Trophoblast cell (in vitro differentiated cells and primary cell): ENCODE results near the gene R3HCC1L.

ENCODE experiments used
- DNase-seq, 2 donors: peaks; one replicate each; pipeline ENCODE4 v3.0.0-alpha.2; 2016
- H2AFZ ChIP-seq: 2 replicates; pipeline ENCODE4 v1.6.1; 2013; ENCODE audit warnings: low read length, moderate library complexity, mild to moderate bottlenecking; ENCODE audit not compliant: insufficient read depth, poor library complexity
- H2AK5ac ChIP-seq: 2 replicates; pipeline ENCODE4 v1.6.1; 2013; ENCODE audit warnings: mild to moderate bottlenecking, low read length
- H2BK120ac ChIP-seq: 2 replicates; pipeline ENCODE4 v1.6.1; 2013; ENCODE audit warnings: low read length, mild to moderate bottlenecking, moderate library complexity; ENCODE audit not compliant: insufficient read depth, poor library complexity
- H2BK12ac ChIP-seq: 2 replicates; pipeline ENCODE4 v1.6.1; 2013; ENCODE audit warnings: mild to moderate bottlenecking, low read length, moderate library complexity
- H2BK5ac ChIP-seq: 2 replicates; pipeline ENCODE4 v1.6.1; 2013; ENCODE audit warnings: low read length, low read depth, moderate library complexity, mild to moderate bottlenecking; ENCODE audit not compliant: poor library complexity
- H3K14ac ChIP-seq: 2 replicates; pipeline ENCODE4 v1.6.1; 2013; ENCODE audit warnings: mild to moderate bottlenecking, low read length
- H3K18ac ChIP-seq: 2 replicates; pipeline ENCODE4 v1.6.1; 2013; ENCODE audit warnings: mild to moderate bottlenecking, low read length
- H3K23ac ChIP-seq: 2 replicates; pipeline ENCODE4 v1.6.1; 2013; ENCODE audit warnings: low read length
- H3K27ac ChIP-seq: 2 replicates; pipeline ENCODE4 v1.5.1; 2013; ENCODE audit warnings: low read depth, mild to moderate bottlenecking, inconsistent platforms, low read length, moderate library complexity
- H3K27me3 ChIP-seq: 2 replicates; pipeline ENCODE4 v1.6.1; 2013; ENCODE audit warnings: inconsistent platforms, mild to moderate bottlenecking, low read length, moderate library complexity; ENCODE audit not compliant: insufficient read depth
- H3K36me3 ChIP-seq, 2 experiments: 1 replicate in 1 of 2; 2 replicates in 1 of 2; pipeline ENCODE4 v1.6.1; 2013; ENCODE audit warnings: low read length in 2 of 2, mild to moderate bottlenecking in 2 of 2, moderate library complexity in 1 of 2; ENCODE audit not compliant: insufficient read depth in 2 of 2, control insufficient read depth in 1 of 2
- H3K4ac ChIP-seq: 2 replicates; pipeline ENCODE4 v1.6.1; 2013; ENCODE audit warnings: low read depth, mild to moderate bottlenecking, low read length, moderate library complexity
- H3K4me1 ChIP-seq, 2 experiments: 1 replicate in 1 of 2; 2 replicates in 1 of 2; pipeline ENCODE4 v1.6.1; 2013; ENCODE audit warnings: low read length in 2 of 2, mild to moderate bottlenecking in 2 of 2, moderate library complexity in 1 of 2; ENCODE audit not compliant: insufficient read depth in 2 of 2, control insufficient read depth in 1 of 2
- H3K4me2 ChIP-seq: 2 replicates; pipeline ENCODE4 v1.6.1; 2013; ENCODE audit warnings: inconsistent platforms, mild to moderate bottlenecking, low read length, moderate library complexity
- H3K4me3 ChIP-seq: 2 replicates; pipeline ENCODE4 v1.5.1; 2013; ENCODE audit warnings: mild to moderate bottlenecking, low read depth, low read length, inconsistent platforms
- H3K79me1 ChIP-seq: one replicate; pipeline ENCODE4 v1.6.1; 2013; ENCODE audit warnings: low read length
- H3K79me2 ChIP-seq: 2 replicates; pipeline ENCODE4 v1.6.1; 2013; ENCODE audit warnings: low read length, mild to moderate bottlenecking; ENCODE audit not compliant: control insufficient read depth, insufficient read depth, poor library complexity
- H3K9ac ChIP-seq: 2 replicates; pipeline ENCODE4 v1.6.1; 2013; ENCODE audit warnings: mild to moderate bottlenecking, low read length
- H3K9me3 ChIP-seq: 2 replicates; pipeline ENCODE4 v1.6.1; 2013; ENCODE audit warnings: low read depth, mild to moderate bottlenecking, control low read depth, inconsistent platforms, low read length; ENCODE audit not compliant: insufficient read depth
- H4K12ac ChIP-seq: 2 replicates; pipeline ENCODE4 v1.6.1; 2013; ENCODE audit warnings: low read depth, mild to moderate bottlenecking, low read length, moderate library complexity
- H4K8ac ChIP-seq: 2 replicates; pipeline ENCODE4 v1.6.1; 2013; ENCODE audit warnings: low read depth, mild to moderate bottlenecking, low read length, moderate library complexity
- H4K91ac ChIP-seq: one replicate; pipeline ENCODE4 v1.6.1; 2013; ENCODE audit warnings: low read depth, mild to moderate bottlenecking, low read length, moderate library complexity
- WGBS: extraction: QIAGEN DNeasy Blood & Tissue Kit; methylation state at CpG from one replicate; pipeline ENCODE4 v1.1.7; 2013; ENCODE audit warnings: missing lambda C conversion rate; ENCODE audit not compliant: insufficient read length, insufficient coverage; ENCODE audit errors: extremely low coverage; 5-methylcytosine and 5-hydroxymethylcytosine counted together

Gene R3HCC1L

DNA sequence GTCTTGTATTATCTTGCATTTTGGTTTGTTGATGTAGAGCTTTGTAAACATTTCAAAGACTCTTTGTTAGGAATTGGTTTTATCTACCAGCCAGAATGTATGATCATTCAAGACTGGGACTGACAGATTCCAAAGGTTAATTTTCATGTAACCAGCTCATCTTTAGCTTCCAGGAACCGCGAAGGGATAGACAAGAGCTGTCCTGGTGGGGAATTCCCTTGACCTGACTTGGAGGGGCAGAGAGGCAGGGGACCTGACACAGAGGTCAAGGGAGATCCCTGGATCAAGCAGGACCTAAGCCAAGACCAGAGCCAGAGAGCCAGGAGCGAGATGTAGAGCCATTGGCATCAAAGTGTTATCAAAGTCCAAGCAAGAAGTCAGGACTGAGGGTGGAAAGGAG is 140.1 kb downstream of the R3HCC1L start:
- Histone ChIP-seq H2BK5ac (no peak overlapping the region), H3K4me3 (no peak overlapping the region), H2AFZ (no peak overlapping the region), H3K4me1 (peaks cover 4 to 6% of the 10 kb centered on the region in 2 experiments), H3K27me3 (no peaks in the 10 kb centered on the region), H3K27ac (no peak overlapping the region), H4K91ac (no peak overlapping the region), H3K36me3 (no peaks in the 10 kb centered on the region), H2AK5ac (no peak overlapping the region), H4K12ac (no peak overlapping the region), H2BK120ac (no peak overlapping the region), H4K8ac (no peak overlapping the region), H3K4me2 (no peak overlapping the region), H3K79me2 (no peaks in the 10 kb centered on the region), H3K9me3 (peaks cover 2% of the 10 kb centered on the region), H3K9ac (no peak overlapping the region), H3K23ac (no peak overlapping the region), H2BK12ac (no peak overlapping the region), H3K14ac (no peak overlapping the region), H3K18ac (no peak overlapping the region), H3K79me1 (peaks cover 2% of the 10 kb centered on the region), H3K4ac (no peak overlapping the region)
- no peak for DNase-seq
- no CpG with 5 or more reads among the region's 3 CpGs for WGBS

DNA sequence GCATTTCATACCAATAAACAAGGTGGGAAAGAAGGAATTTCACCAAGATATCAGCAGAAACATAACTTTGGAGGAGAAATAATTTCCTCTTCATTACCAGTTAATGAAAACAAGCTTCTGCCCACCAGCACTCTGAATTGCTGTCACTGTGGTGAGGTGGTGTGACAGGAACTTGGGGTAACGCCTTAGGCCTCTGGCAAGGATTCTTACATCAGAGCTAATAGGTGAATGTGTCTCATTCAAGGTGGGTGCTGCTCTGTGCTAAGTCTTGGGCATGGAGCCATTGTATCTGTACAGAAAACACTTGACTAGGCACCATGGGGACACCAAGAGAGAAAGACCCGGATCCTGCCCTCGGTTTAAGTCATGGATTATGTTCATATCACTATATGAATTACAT is 141.9 kb downstream of the R3HCC1L start:
- H2AK5ac ChIP-seq = no peak overlapping the region
- H4K91ac ChIP-seq = no peak overlapping the region
- H4K8ac ChIP-seq = no peak overlapping the region
- no peaks in the 10 kb centered on the region for H3K79me1 ChIP-seq
- no peak overlapping the region for H2AFZ ChIP-seq
- no peak overlapping the region for H3K27ac ChIP-seq
- no peak overlapping the region for H2BK12ac ChIP-seq
- no peak overlapping the region for H2BK120ac ChIP-seq
- no peak for DNase-seq
- H3K23ac ChIP-seq = no peak overlapping the region
- H3K14ac ChIP-seq = no peak overlapping the region
- WGBS = no CpG with 5 or more reads among the region's 3 CpGs
- no peaks in the 10 kb centered on the region for H3K79me2 ChIP-seq
- H3K36me3 ChIP-seq = no peaks in the 10 kb centered on the region
- H3K18ac ChIP-seq = no peak overlapping the region
- H4K12ac ChIP-seq = no peak overlapping the region
- H2BK5ac ChIP-seq = no peak overlapping the region
- no peak overlapping the region for H3K4me2 ChIP-seq
- no peak overlapping the region for H3K4ac ChIP-seq
- H3K27me3 ChIP-seq = no peaks in the 10 kb centered on the region
- H3K4me3 ChIP-seq = no peak overlapping the region
- peaks cover 2% of the 10 kb centered on the region for H3K9me3 ChIP-seq
- H3K4me1 ChIP-seq = peaks cover 0 to 3% of the 10 kb centered on the region in 2 experiments
- H3K9ac ChIP-seq = no peak overlapping the region

DNA sequence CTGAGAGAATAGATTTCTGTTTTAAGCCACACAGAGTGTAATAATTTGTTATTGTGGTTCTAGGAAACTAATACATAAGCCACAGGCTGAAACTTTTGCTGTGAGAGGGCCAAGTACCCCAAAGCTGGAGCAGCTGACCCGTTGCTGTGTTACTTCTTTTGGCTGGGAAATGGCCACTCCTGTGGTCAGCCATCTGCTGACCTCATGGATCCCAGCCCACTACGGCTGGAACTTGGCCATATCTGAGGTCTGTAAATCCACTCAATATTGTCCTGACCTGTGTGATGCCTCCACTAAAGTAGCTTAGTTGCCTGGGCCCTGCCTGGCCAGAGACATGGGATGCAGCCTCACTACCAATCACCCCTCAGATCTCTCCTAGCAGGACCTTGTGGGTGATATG is 151.0 kb downstream of the R3HCC1L start:
- H3K4me1 ChIP-seq = no peaks in the 10 kb centered on the region
- no peaks in the 10 kb centered on the region for H3K36me3 ChIP-seq
- H3K27ac ChIP-seq = no peak overlapping the region
- DNase-seq = no peak
- H3K14ac ChIP-seq = no peak overlapping the region
- no peak overlapping the region for H4K91ac ChIP-seq
- H3K4ac ChIP-seq = no peak overlapping the region
- H2BK120ac ChIP-seq = no peak overlapping the region
- H3K79me2 ChIP-seq = no peaks in the 10 kb centered on the region
- no peak overlapping the region for H2BK12ac ChIP-seq
- no peak overlapping the region for H2AK5ac ChIP-seq
- H3K4me3 ChIP-seq = no peak overlapping the region
- H2BK5ac ChIP-seq = no peak overlapping the region
- no peak overlapping the region for H3K18ac ChIP-seq
- H3K79me1 ChIP-seq = no peaks in the 10 kb centered on the region
- no peak overlapping the region for H3K23ac ChIP-seq
- no peak overlapping the region for H3K9ac ChIP-seq
- H3K27me3 ChIP-seq = no peaks in the 10 kb centered on the region
- no peak overlapping the region for H4K8ac ChIP-seq
- peaks cover 2% of the 10 kb centered on the region for H3K9me3 ChIP-seq
- H2AFZ ChIP-seq = no peak overlapping the region
- no CpG with 5 or more reads among the region's 2 CpGs for WGBS
- H4K12ac ChIP-seq = no peak overlapping the region
- no peak overlapping the region for H3K4me2 ChIP-seq

DNA sequence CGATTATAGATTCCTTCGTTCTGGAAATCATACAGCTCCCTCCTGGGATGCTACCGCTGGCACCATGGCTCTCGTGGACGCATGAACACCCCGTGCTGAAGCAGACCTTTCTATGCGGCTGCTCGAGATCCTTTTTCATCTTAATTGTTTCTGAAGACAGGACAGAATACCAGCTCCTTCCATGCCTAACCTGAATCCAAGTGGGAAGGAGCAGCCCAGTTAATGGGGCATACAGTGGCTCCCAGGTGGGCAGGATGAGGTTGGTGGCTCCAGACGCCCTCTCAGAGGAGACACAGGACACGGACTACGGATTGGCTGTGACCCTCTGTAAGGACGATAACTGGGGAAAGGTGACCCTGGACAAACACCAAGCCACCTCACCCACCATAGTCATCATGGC is 152.0 kb downstream of the R3HCC1L start:
- Histone ChIP-seq H2AK5ac (no peak overlapping the region), H3K27ac (no peak overlapping the region), H3K9me3 (peaks cover 2% of the 10 kb centered on the region), H3K4me1 (no peaks in the 10 kb centered on the region), H2BK12ac (no peak overlapping the region), H3K79me1 (no peaks in the 10 kb centered on the region), H2BK5ac (no peak overlapping the region), H4K91ac (no peak overlapping the region), H3K14ac (no peak overlapping the region), H4K12ac (no peak overlapping the region), H3K79me2 (no peaks in the 10 kb centered on the region), H3K4ac (no peak overlapping the region), H3K4me3 (no peak overlapping the region), H3K4me2 (no peak overlapping the region), H4K8ac (no peak overlapping the region), H2BK120ac (no peak overlapping the region), H3K18ac (no peak overlapping the region), H2AFZ (no peak overlapping the region), H3K36me3 (no peaks in the 10 kb centered on the region), H3K27me3 (peaks cover under 1% of the 10 kb centered on the region), H3K23ac (no peak overlapping the region), H3K9ac (no peak overlapping the region)
- no CpG with 5 or more reads among the region's 12 CpGs for WGBS
- no peak for DNase-seq
